ENCODE data around the gene STAC.
"Not testable (repeated sequence)": the region's sequence is repeated elsewhere in the genome, so short reads cannot be mapped to it uniquely, and the experiment has no call there.

STAC gene

GRCh38 chr3:36521007-36521379, 140.7 kb downstream of the STAC start:
- DNase-seq: no peak

GRCh38 chr3:36524560-36524959, 144.3 kb downstream of the STAC start:
- DNase-seq: no peak

DNA sequence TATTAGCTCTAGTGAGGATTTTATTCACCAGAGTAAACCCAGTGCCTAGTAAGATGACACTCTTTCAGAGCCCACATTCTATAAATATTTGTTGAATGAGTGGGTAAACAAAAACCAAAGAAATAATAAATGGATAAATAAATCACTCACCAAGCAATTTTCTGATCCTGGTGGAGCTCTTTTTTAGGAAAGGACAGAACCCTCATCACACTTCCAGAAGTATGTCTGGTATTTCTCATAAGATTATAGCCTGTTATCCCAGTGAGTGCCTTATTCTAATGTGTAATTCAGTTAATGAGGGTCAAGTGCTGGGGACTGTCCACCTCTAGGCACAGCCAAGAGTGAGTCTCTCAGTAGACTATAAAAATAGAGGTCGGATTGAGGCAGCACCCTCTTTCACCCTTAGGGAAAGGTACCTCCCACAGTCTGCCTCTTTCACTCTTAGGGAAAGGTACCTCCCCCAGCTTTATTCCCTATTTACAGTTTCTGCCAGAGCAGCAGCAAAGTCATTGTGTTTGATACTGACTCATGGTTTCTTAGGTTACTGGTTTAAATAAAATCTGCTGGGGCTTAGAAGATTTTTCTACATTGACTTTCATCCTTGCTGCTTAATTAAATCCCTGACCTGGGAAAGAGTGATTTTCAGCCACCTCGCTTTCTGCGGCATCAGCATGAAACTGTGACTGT, 145.0 kb downstream of the STAC start:
- DNase-seq: no peak

DNA sequence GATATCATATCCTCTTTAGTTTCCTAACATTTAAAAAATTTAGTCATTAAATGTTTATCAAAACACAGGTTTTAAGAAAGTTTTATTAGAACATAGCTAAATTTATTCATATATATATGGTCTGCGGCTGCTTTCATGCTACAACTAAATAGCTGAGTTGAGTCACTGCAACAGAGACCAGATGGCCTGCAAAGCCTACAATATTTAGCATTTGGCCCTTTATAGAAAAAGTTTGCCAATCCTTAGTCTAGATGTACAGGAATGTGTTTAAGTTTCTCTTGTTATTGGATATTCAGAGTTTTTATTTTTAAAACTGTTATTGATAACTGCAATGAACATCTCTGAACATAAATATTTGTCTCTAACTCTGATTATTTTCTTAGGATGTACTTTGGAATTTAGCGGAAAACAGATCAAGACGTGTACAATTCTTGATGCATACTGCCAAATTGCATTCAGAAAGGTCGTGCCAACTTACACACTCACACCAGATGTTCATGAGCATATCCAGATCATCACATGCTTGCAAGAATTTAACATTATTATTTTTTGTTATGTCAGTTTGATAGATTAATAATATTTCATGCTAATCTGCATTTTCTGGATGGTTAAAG, 157.9 kb downstream of the STAC start:
- no peak for DNase-seq

- DNase-seq: no peak
Measured at GRCh38 chr3:36540888-36541518, 160.7 kb downstream of the STAC start.

DNA sequence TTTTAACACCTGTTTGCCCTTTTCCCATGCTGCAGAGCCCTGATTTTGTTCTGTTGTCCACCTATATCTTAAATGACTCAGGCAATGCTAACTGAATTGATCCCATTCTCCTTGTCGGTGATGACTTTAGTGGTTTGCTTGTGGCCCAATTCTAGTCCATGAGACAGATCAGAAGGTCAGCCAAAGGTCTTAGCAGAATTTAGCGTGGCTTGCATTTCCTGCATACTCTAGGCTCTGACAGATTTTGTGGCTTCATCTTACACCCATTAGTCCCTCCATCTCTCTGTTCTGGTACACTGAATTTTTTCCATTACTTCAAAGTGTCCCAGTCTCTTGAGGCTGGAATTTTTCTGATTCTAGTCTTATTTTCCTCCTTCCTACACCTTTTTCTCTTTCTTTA, 161.9 kb downstream of the STAC start:
- no peak for DNase-seq

- DNase-seq: no peak
Measured at GRCh38 chr3:36543276-36543997, 163.1 kb downstream of the STAC start.

GRCh38 chr3:36546226-36546625, 165.9 kb downstream of the STAC start:
- DNase-seq: no peak

DNA sequence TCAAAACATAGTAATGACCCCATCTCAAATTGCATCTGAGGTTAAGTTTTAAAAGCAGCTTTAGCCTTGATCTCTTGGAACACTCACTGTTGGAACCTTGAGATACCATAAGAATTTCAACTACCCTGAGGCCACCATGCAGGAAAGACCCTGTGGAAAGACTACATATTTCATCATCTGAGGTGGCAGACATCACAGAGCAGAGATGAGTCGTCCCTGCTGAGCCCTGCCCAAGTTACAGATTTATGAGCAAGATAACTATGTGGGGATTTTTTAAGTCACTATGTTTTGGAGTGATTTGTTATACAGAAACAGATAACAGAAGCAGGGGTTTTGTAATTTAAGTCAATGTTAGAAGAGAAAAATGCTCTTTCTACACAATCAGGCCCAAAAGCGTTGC, 168.4 kb downstream of the STAC start:
- DNase-seq: no peak

DNA sequence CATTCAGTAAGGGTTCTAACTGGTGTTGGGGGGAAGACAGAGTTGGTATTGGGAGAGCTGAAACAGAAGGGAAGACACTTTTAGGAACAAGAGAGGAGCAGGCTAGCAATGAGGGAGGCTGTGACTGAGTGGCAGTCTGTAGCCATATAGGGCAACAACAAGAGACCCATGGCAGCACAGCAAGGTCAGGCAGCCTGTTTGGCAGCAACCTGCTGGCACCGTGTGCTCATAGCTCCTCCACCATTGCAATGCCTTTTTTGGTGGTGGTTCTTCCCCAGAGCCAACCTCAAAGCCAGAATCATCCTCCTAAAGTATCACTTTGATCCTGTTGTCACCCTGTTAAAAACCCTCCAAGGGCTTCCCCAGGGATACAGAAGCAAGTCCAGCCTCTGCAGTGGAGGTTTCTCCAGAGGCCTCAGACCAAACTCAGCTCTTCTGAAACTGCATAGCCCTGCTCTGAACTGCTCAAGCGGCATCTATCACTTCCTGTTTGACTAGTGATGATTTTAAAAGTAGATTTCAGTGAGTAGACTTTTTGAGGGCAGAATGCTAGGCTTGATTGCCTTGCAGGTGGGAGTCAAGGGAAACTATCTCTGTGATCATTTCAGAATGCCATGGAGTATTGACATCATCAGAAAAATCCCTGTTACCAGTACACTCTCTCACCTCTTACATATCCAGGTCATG, 176.9 kb downstream of the STAC start:
- DNase-seq: no peak

- no peak for DNase-seq
Measured at GRCh38 chr3:36557708-36558421, 177.6 kb downstream of the STAC start.

DNA sequence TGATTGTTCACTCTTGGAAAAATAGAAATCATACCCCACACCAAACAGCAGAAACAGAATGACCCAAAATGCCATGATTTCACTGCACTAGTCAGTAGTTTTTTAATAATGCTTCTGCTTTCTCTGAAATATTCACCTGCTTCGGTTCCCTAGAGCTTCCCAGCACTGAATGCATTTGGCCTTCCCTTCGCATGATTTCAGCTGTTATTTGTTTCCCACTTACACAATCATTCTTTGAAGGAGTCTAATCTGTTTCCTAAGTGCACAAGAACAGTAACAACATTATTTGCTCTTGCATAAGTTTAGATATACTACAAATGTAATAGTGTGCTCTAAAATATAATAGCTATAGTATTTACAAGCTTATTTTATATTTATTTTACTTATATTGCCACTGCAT, 178.7 kb downstream of the STAC start:
- DNase-seq: no peak

GRCh38 chr3:36560685-36561084, 180.4 kb downstream of the STAC start:
- DNase-seq: no peak

DNA sequence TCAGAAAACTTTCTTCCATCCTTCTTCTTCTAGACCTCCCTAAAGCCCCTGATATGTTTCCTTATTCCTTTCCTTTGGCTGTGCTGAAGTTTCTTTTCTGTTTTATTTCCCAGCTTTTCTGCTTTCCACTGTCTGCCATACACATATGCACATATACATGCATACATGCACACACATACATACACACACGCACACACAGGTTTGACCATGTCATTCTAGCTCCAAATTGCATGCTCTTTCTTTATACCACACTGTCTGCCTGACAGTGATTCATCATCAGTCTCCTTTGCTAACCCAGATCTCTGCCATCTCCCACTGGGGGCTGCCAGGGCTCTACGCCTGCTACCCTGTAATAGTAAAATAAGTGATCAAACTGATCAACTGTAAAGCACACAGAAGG, 181.3 kb downstream of the STAC start:
- DNase-seq: no peak

DNA sequence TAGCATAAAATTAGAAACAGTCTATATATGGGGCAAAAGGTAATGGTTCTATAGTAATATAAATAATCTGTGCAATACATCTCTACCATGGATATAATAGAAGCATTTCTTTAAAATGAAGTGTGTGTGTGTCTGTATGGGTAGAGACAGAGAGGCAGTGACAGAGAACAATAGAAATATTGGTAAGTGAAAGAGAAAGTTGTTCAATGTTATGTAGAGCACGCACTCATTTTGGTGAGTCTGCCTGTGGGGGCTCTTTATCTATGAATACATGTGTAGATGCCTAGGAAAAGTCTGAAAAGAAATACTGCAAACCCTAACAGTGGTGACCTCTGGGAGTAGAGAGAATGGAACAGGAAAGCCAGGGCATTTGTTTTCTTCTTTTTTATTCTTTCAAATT, 182.6 kb downstream of the STAC start:
- DNase-seq: no peak

DNA sequence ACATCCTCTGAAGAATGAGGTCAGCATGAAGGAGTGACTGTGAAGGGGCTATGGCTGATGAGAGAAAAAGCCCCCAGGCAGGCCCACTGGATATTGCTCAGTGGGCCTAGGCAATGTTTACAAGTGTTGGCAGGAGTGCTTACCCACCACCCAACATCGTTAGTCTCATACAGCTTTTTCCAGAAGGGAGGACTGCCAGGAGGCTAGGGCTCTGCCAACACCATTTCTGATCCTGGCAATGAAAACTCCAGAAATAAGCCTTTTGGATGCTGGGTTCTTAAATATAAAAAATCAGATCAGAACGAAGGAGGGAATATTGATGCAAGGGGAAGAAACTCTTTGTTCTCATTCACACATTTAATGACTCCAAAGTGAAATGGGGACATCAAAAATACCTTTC, 194.9 kb downstream of the STAC start:
- DNase-seq: no peak

GRCh38 chr3:36578418-36578817, 198.1 kb downstream of the STAC start:
- DNase-seq: not testable (repeated sequence)

GRCh38 chr3:36579746-36580145, 199.4 kb downstream of the STAC start:
- no peak for DNase-seq

DNA sequence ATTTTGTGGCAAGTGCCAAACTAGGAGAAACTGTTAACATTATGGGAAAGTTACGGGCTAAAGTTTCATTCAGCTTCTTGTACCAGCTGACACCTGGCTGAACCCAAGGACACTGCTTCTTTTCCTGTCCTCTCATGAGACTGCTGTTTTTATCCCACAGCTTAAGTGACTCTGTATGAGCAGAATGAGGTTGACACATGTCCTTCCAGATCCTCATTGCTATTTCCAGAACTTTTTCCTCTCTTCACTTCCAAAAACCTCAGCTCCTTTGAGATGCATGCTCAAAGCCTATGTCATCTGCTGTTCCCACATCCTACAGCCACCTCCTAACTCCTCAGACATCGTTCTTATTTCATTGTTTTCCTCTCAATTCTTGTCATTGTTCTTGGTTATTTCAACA, 200.4 kb downstream of the STAC start:
- no peak for DNase-seq

DNA sequence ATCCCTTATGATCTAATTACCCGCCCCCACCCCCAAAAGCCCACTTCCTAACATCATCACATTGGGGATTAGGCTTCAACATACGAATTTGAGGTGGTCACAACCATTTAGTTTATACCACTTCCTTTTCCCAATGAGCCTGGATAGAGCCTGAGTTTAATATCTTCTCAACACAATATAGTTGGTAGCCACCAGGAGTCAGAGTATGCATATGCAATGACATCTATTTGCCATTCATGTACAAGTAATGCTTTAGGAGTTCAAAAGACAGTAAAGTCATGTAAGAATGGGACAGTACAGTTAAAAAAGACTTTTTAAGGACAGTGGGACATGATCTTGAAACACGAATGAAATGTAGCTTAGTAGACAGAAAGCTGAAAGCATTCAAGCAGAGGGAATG, 211.7 kb downstream of the STAC start:
- no peak for DNase-seq

GRCh38 chr3:36595511-36595910, 215.2 kb downstream of the STAC start:
- no peak for DNase-seq

DNA sequence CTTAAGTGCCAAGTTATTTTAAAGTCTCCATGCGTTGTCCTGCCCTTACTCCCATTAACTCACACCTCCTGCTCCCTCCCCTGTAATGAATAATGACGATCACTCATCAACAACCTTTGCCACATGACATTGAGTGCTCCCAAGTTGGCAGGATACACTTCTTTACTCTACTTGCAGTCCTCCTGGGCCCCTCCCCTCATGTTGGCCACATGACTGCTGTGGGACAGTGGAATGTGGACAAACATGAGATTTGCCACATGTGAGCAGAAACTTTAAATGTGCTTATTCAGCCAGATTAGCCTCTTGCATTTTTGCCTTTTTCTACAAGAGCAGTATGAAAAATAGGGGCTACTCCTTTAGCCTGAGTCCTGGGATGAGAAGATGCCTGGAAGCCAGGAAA, 216.1 kb downstream of the STAC start:
- no peak for DNase-seq

GRCh38 chr3:36597422-36597821, 217.1 kb downstream of the STAC start:
- DNase-seq: no peak

All from T-helper 1 cell (primary cell).